HG03439 (cell line): ENCODE data around the gene ANKRD30B.
"Not testable (repeated sequence)": the region's sequence is repeated elsewhere in the genome, so short reads cannot be mapped to it uniquely, and the experiment has no call there.

Experiments used
- ATAC-seq: cut with Tn5 transposase; IDR thresholded peaks from one replicate; pipeline ENCODE4 v1.9.1; 2021; ENCODE audit warnings: mild to moderate bottlenecking, moderate library complexity; ENCODE audit not compliant: unreplicated experiment

ANKRD30B gene

GRCh38 chr18:14747513-14748474 is at the start of gene ANKRD30B:
TSS of gene ANKRD30B (plus strand) at chr18:14748172. CDS start at chr18:14748420, 248 bp downstream.
- no peak for ATAC-seq

- not testable (repeated sequence) for ATAC-seq
Measured at GRCh38 chr18:14701286-14702040, 46.5 kb upstream of the ANKRD30B start.

- ATAC-seq, result not testable (repeated sequence)
Measured at GRCh38 chr18:14709761-14710160, 38.2 kb upstream of the ANKRD30B start.

GRCh38 chr18:14721569-14721968 is 26.4 kb upstream of the ANKRD30B start:
- ATAC-seq, result not testable (repeated sequence)

- ATAC-seq, result not testable (repeated sequence)
Measured at GRCh38 chr18:14739056-14739455, 8.9 kb upstream of the ANKRD30B start.

- ATAC-seq, result no peak
Measured at GRCh38 chr18:14746897-14747296, 1.1 kb upstream of the ANKRD30B start.

- ATAC-seq, result no peak
Measured at GRCh38 chr18:14748496-14748895, 524 bp downstream of the ANKRD30B start.

GRCh38 chr18:14763566-14763965 is 15.6 kb downstream of the ANKRD30B start:
- not testable (repeated sequence) for ATAC-seq

GRCh38 chr18:14767474-14767873 is 19.5 kb downstream of the ANKRD30B start:
- no peak for ATAC-seq

GRCh38 chr18:14768241-14768640 is 20.3 kb downstream of the ANKRD30B start:
- ATAC-seq, result no peak

GRCh38 chr18:14769381-14769780 is 21.4 kb downstream of the ANKRD30B start:
- ATAC-seq, result no peak

- no peak for ATAC-seq
Measured at GRCh38 chr18:14776801-14777200, 28.8 kb downstream of the ANKRD30B start.

- ATAC-seq, result no peak
Measured at GRCh38 chr18:14781671-14782070, 33.7 kb downstream of the ANKRD30B start.

- ATAC-seq, result no peak
Measured at GRCh38 chr18:14784133-14784532, 36.2 kb downstream of the ANKRD30B start.

- not testable (repeated sequence) for ATAC-seq
Measured at GRCh38 chr18:14796876-14797275, 48.9 kb downstream of the ANKRD30B start.

- ATAC-seq, result not testable (repeated sequence)
Measured at GRCh38 chr18:14797969-14798764, 50.2 kb downstream of the ANKRD30B start.

- ATAC-seq, result not testable (repeated sequence)
Measured at GRCh38 chr18:14811081-14811480, 63.1 kb downstream of the ANKRD30B start.

GRCh38 chr18:14826972-14827632 is 79.1 kb downstream of the ANKRD30B start:
- ATAC-seq, result not testable (repeated sequence)

- ATAC-seq, result not testable (repeated sequence)
Measured at GRCh38 chr18:14841607-14842006, 93.6 kb downstream of the ANKRD30B start.

GRCh38 chr18:14851533-14851932 is 103.6 kb downstream of the ANKRD30B start:
- ATAC-seq, result not testable (repeated sequence)
